ENCODE results near the gene LIPE.

GRCh38 chr19:42452590-42452989 lies 25.4 kb upstream of the LIPE start:
- no peak for TF ChIP-seq GATA2 (IDR thresholded peaks at IDR 0.05; ENCODE audit: low read depth, low read length)
- TF ChIP-seq GATA3 (IDR thresholded peaks at IDR 0.05; ENCODE audit: low read depth, low read length), result no peak

Measured in SH-SY5Y (cell line).